HG02610 (cell line): Measurements from ENCODE around the gene NDC1.
"Not testable (repeated sequence)": the region's sequence is repeated elsewhere in the genome, so short reads cannot be mapped to it uniquely, and the experiment has no call there.

ENCODE experiments used
- ATAC-seq: cut with Tn5 transposase; IDR thresholded peaks from one replicate; pipeline ENCODE4 v1.9.1; 2021; ENCODE audit warnings: mild to moderate bottlenecking, moderate library complexity; ENCODE audit not compliant: unreplicated experiment

NDC1 gene

DNA sequence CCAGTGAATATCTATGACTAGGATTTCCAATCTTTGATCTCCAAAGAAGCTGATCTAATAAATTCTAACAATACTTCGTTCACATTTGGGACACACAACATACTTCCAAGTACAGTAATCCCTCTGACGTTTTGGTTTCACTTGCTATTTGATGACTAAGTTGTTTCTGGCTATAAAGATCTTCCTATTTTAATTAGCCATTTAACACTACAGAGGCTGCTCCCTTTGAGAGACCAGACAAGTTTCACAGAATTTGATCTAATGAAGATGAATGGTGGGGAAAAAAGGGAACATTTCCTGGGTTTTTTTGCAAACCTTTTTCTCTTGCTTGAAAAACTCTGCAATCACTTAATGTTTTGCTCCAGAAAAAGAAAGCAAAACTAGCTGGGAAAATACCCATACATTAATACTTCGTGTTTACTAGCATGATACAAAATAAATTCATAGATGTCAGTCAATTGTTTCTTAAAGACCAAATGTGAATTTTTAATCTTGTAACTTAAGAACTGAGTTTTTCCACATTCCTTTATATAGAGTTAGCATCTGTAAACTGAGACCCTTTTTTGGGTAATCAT is 71.2 kb downstream of the NDC1 start:
- ATAC-seq = no peak

DNA sequence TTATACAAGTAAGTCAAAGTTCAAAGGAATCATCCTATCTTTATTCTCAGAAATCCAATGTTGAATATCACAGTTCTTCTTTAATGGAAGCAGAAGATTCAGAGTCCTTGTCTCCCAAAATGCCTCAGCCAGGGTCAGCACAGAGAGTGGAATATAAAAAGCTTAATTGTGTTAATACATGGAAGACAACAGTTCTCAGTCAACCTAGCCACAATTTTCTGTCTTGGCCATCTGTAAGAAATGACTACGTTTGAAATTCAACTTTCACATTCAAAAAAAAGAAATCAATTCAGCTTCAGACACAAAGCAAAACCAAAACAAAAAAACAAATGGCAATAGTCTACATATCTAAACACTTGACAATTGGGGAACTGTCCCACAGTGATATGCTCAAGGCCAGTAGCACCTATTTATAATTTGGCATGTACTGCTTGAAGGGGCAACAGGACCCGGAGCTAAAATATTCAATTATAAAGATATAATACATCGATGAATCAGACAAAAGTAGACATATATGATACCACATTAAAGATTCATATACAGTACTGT is 71.8 kb downstream of the NDC1 start:
- ATAC-seq = no peak

DNA sequence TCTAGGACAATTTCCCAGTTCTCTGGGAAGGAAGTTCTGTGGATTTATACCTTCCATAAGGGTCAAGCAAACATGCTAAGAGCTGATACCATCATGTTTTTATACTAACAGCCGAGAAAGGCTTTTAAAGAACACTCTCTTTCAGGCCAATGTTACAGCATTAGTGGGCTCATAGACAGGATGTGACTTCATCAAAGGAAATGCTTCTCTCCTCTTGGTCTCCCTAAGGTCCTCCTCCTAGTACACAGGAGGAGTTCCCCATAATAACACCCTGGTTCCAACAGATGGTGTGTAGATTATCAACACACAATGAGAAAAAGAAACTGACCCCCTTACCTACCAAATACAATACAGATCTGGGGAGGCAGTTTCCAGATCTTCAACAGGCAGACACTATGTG is 72.4 kb downstream of the NDC1 start:
- peak; percentile 60 for ATAC-seq

DNA sequence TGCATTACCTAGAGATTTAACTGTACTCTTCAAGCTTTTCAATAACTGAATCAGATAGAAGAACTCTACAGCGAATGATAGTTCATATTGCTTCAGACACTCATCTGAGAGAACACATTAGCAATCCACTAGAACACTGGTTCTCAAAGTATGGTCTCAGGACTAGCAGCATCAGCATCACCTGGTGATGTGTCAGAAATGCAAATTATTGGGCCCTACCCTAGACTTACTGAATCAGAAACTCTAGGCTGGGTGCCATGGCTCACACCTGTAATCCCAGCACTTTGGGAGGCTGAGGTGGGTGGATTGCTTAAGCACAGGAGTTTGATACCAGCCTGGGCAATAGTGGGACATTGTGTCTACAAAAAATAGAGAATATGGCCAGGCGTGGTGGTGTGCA is 74.2 kb downstream of the NDC1 start:
- no peak for ATAC-seq

DNA sequence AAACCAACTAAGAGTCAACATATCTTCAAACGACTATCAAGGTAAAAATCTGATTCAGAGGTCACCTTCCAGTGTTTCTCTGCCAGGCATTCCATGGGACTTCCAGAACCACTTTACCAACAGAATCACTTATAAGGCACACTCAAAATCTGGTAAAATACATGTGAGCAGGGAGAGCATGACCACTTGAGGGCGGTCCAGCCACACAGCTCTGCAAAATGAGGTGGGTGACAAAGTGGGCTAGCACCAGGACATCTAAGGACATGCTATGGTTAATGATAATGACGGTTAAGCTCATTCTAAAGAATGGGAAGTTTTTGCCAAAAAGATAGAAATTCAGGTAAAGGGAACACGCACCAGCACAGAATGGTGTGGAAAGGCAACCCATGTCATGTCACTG is 74.6 kb downstream of the NDC1 start:
- no peak for ATAC-seq

DNA sequence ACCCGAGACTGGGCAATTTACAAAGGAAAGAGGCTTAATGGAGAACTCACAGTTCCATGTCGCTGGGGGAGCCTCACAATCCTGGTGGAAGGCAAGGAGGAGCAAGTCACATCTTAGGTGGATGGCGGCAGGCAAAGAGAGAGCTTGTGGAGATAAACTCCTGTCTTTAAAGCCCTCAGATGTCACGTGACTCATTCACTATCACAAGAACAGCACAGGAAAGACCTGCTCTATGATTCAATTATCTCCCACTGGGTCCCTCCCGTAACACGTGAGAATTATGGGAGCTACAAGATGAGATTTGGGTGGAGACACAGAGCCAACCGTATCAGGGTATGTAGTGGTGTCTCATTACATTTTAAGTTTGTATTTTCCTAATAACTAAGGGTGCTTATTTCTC is 77.6 kb downstream of the NDC1 start:
- ATAC-seq = not testable (repeated sequence)

DNA sequence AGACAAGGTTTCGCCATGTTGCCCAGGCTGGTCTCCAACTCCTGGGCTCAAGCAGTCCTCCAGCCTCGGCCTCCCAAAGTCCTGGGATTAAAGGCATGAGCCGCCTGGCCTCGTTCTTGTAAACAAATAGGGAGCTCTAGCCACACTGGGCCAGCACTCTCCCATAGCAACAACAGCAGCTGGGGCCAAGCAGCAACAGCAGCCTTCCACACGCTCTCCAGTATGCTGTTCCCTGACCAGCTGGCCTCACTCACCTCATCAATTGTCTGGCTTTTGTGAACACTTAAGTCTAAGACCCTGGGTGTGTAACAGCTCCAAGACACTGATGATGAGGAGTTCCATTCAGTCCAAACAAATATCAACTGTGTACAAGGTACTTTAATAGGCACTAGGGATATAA is 82.2 kb downstream of the NDC1 start:
- ATAC-seq = no peak

DNA sequence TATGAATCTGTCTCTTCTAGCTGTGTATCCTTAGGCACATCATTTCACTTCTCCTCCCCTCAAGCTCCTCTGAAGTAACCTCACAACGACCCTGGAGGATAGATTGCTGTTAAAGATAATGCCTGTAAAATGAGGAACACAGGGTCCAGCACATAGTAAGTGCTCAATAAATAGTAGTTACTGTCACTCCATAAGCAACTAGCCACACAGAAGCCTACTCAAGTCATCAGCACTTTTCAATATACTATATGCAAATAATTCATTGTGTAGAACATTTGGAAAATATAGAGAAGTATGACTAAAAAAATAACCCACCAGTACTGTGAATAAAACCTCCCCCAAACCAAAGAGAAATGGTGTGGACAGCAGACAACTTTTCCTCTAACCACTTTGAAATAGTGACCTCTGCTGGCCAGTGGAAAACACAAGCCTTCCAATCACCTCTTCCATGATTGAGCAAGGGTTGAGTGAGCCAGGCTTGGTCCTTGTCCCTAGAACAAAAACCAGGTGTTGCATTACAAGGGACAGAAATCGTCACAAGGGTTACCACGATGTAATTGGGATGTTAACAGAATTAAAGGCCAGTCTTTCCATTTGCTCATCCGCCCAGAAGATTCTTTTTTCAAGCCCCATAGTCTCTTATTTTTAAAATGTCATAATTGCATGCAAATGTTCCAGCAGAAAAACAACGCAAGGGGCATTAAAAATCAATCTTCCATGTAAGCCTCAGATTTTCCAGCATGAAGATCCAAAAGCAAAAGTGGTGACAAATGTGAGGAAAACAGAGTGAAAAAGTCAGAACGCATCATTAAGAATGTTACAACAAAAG is 83.4 kb downstream of the NDC1 start:
- ATAC-seq = no peak

DNA sequence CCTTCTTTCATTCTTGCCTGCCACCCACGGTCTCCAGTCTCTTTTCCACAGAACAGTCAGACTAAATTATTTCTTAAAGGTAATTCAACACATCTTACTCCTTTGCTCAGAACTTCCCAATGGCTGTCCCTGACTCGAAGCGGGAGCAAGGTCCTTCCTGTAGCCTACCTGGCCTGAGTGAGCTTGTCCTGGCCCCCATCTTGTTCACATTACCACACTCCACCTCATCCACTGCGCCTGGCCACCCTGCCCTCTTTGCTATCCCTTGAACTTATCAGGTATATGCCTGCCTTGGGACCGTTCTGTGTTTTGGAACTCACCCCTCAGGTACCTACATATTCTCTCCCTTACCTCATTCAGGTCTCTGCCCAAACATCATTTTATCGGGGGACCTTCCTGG is 85.8 kb downstream of the NDC1 start:
- ATAC-seq = no peak

DNA sequence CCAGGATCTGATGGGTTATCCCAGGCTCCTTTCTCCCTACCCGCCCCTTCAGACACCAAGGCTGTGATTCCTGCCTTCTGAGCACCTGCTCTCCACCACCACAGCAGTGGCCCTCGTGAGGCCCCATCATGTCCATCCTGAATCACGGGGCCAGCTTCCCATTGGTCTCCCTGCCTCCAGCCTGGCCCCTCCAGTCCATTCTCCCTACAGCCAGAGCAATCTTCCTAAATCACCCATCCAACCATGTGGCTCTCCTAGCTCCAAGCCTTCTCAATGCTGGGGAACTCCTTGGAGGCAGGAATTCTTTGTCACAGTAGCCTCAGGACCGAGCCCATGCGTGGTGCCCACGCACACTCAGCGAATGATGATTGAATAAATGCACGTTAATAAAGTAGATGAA is 90.3 kb downstream of the NDC1 start:
- no peak for ATAC-seq

DNA sequence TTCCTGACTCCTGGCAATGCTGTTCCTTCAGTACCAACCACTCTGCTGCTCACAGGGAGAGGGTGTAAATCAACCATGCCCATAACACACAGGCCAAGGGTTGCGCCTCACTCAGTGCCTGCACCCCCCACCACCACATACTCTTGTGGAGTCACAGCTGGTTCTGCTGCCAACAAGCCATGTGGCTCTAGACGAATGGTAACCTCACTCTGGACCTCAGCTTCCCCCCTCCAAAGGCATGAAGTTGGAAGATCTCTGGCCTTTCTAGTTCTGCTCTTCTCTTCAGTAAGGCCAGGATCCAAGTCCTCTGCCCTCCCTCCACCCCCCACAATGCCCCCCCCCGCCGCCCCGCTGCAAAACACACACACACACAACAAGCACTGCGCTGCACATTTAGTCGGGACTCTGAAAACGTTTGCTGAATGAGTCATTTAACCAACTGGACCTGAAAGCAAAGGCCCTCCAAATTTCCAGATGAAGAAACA is 97.4 kb downstream of the NDC1 start:
- ATAC-seq = no peak

DNA sequence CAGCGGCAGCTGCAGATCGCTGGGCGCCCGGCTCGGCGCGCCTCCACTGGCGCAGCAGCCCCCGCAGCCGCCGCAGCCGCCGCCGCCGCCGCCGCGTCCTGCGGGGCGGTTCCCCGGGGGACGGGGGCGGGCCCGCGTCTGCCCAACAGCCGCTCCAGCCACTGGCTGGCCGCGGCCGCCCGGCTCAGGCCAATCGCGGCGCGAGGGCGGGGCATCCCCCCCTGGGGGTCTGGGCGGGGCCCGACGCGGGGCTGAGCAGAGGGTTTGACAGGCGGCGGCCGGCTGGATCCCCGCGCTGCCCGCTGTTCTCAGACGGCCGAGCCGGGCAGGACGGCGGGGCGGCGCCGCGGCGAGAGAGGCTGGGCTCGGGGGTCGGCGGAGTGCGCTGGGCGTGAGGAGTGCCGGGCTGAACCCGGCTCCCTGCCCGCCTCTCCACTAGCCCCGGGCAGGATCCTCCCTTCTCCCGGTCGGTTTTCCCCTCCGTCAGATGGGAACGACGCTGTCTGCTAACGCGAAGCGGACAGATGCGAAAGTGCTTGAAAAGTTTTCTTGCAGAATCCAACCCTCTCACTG is 98.9 kb downstream of the NDC1 start, which contains the start of gene GLIS1:
Gene GLIS1 (minus strand): TSS at position 56 of the 573 bp plus-strand sequence. CDS start 1,100 bp downstream, outside the sequence.
- peak; percentile 95 for ATAC-seq

DNA sequence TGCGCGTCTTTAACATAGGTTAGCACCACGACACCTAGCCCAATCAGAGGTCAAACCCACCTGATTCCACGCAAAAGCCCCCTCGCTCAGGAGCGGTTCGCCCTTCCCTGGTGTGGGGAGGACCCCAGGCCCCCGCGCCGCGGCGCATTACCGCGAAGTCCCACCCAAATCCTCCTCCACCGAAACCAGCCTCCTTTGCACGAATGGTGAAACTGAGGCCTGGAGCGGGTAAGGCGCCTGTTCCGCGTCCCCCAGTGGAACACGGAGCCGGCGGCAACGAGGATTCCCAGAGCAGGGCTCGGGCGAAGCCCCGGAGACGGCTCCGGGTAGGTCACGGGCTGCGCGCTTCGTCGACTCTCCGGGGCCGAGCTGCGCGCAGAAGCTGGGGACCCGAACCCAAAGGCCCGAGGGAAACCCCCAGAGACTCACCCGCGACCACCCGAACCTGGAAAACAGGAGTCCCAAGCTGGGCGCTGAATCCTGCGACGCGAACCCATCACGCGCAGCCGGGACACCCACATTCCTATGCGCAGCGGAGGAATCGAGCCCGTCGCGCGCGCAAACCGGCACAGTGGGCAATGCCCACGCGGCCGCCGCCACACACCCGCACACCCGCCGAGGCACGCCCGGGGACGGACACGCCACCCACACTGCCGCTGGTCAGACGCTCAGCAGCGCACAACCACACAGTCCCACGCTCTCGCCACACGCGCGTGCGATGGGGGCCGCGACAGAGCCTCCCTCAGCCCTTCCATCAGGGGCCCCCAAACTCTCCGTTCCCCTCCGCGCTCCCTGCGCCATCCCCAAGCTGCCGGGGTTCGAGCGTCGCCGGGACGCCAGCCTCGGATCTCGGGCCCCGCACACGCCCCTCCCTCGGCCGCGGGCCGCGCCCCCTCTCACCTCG is 99.6 kb downstream of the NDC1 start:
- ATAC-seq = peak; percentile 5

DNA sequence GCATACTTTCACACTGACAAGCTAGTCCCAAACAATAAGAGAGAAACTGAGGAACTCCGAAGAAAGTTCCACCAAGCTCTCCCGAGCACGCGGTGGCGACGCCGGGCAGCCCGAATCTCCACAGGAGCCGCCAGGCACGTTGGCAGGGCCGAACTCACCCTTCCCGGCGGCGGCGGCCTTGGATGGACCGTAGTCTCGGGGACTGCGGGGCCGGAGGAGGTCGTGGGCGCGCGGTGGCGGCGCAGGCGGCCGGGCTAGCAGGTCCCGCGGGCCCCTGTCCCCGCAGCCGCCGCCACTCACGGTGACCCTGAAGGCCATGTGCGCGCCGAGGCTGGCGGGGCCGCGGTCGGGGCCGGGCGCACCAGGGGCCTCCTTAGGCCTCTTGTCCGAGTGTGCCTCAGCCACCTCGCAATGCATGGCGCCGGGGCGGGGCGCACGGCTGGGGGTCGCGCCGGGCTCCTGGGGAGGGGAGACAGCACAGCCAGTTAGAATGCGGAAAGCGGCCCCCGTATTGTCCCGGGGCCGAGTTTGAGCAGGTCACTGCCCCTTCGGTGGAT is 100.4 kb downstream of the NDC1 start:
- ATAC-seq = no peak

DNA sequence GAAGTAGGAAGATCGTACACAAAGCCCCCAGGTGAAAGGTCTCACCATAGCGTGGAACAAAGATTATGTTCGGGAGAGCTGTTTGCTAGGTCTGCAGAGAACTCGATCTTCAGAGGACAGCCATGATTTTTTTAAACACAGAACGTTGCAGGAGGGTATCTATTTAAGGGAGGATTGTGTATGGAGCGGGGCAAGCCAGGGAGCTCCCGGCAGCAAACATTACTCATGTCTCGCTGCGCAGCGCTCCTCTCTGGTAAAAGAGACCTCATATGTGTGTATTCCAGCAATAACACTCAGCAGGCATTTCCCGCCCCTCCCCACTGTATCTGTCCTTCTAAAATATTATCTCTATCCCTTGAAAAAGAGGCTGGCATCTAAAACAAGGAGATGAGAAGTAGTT is 101.8 kb downstream of the NDC1 start:
- ATAC-seq = no peak

DNA sequence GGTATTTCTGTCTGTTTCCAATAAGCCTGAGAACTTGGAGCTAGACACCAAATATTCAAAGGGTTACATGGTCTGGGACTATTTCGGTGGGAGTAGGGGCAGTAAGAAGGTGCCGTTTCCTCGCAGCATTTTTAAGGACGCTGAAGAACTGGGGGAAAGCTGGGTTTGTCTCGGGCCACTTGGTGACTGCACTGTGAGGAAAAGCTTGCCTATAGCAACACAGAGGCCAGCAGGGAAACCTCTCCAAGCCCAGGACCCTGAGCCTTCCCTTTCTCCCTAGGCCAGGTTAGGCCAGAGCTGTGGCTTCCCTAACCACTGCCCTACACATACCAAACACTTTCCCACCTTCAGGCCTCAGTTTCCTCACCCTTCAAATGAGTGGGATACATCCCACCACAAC is 102.4 kb downstream of the NDC1 start:
- no peak for ATAC-seq

DNA sequence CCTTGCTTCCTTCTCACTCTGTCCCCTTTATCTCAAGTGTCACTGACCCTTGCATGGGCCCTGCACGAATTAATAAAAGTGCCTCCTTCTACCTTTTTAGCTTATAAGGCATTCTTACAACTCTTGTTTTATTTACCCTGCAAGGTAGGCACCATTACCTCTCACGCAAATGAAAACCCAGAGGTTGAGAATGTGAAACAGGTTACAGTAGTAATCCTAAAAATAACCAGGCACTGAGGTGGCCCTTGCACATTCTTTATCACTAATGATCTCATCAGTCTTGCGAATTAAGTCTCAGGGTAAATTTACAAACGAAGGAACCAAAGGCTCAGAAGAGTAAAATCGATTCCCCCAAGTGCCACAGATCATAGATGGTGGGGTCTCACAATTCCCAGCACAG is 102.8 kb downstream of the NDC1 start:
- no peak for ATAC-seq

DNA sequence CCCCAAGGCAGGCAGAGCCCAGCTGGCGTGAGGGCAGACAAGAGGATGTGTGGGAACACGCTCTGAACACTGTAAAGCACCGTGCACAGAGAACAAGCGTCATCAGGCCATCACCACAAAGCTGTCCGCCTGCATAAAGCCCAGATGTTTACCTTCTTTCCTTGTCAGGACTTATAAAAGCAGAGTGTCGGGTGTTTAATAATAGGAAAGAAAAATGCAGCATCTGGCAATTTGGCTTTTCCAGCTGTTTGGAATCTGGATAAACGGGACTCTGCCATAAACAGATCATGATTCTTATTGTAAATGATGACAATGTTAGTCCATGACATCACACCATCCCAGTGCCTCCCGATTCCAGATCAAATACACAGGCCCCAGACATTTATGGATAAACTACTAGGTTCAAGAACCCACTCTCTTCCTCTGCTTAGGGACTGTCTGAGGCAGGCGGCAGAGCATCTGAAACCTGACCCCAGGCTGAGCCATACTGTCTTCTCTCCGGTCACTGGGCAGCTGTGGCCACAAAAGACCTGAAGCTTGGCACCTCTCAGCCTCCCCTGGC is 103.4 kb downstream of the NDC1 start:
- ATAC-seq = no peak

DNA sequence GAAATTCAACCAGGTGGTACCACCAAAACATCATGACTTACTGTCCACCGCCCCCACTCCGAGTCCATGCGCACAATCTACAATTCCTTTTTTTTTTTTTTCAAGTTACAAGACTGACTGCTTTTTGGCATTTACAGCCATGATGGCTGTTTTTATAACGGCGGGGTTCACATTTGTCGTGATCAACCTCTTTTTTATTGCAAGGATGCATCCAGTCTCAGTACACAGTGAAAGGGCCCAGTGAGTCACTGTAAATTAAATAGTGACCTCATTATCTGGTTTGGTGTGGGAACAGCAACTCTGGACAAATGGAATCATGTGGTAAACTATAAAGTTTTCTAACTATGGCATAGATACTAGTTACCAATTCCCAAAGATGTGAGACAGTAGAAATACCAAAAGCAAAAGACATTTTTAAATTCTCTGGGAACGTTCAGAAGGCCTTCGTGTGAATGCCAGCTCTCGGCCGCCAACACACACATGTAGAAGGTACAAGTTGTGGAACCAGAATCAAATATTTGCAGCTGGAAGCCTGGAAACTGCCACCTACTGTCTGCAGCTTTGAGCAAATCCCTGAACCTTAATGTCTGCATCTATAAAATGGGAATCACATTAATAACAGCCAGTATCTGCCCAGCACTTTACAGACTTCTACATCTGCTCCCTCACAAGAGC is 104.0 kb downstream of the NDC1 start:
- no peak for ATAC-seq
